Measurements from ENCODE around the gene DMBX1.

Gene DMBX1

DNA sequence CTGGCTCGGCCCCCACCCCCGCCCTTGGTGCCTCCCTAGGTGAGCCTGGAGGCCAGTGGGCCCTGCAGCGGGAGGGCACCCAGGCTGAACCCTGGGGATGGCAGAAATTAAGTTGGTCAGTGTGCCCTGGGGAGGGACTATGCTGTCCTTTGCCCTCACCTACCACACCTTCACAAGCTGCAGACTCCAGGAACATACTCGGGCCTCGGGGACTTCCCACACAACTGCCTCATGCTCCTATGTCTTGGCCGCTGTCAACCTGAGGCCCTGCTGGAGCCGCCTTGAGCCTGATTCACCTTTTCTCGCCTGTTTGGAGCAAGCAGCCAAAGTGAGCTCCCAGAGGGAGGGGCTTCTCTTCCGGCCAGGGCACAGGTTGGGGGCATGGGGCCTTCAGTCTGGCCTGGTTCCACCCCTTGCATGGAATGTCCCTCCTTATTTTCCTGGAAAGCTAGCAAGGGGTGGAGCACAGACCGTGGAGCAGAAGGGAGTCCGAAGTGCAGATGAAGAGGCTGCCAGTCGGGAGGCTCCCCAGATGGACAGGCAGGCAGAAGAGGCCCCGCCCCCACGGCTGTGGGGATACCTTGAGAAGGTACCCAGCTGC lies 37.2 kb downstream of the DMBX1 start:
- DNase-seq: no peak

DNA sequence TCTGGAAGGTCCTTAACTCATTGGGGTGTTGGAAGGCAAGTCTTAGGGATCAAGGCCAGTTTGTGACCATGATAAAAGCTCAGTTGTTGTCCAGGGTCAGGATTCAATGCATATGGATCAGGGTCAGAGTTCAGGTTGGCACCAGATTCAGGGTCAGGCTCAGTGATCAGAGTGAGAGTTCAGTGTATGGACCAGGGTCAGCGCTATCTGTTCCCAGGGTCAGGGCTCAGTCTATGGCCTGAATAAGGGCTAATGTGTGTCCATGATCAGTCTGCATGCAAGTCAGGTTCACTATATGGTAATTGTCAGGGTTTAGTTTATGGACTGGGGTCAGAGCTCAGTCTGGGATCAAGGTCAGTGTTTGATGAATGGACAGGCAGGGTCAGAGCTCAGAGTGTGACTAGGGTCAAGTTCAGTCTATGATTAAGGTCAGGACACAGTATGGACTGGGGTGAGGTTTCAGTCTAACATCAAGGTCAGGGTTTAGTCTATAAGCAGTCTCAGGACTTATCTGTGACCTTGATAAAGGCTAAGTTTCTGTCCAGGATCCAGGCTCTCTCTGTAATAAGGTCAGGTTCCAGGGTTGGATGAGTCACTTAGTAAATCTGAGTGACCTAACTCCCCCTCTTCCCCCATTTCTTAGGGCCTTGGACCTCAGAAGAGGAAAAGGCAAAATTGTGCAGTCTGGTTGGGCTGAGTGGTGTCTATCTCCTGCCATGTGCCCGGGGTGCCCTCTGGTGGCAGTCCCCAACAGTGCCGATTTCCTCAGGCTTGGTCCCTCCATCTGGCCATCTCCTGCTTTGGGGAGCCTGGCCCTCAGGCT lies 38.0 kb downstream of the DMBX1 start:
- DNase-seq: peak; percentile 86

DNA sequence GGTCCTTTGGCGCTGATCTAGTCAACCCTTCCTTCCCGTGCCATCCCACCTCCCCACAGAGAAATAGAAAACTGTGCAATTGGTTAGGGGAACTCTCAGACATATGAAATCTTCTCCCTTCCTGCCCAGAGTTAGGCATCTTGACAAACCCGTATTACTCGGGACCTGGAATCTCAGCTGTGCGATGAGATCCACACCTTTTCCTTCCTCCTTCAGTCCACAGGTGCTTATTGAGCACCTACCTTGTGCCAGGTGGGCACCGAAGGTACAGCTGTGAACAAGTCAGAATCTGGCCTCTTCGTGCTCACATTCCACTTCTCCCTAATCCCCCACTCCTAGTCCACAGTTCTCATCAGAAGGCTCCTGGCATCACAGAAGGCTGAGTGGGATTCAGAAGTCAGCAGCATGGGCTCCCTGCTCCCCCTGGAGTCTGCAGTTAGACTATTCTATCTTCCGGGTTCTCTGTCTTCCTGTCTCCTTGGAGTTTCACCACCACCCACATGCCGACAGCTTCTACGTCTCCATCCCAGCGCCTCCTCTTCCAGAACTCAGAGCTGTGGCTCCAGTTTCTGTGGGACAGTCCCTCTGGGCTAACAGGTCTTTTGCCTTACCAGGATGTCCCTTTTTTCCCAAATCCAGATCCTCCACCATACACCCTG lies 38.8 kb downstream of the DMBX1 start:
- DNase-seq: no peak

DNA sequence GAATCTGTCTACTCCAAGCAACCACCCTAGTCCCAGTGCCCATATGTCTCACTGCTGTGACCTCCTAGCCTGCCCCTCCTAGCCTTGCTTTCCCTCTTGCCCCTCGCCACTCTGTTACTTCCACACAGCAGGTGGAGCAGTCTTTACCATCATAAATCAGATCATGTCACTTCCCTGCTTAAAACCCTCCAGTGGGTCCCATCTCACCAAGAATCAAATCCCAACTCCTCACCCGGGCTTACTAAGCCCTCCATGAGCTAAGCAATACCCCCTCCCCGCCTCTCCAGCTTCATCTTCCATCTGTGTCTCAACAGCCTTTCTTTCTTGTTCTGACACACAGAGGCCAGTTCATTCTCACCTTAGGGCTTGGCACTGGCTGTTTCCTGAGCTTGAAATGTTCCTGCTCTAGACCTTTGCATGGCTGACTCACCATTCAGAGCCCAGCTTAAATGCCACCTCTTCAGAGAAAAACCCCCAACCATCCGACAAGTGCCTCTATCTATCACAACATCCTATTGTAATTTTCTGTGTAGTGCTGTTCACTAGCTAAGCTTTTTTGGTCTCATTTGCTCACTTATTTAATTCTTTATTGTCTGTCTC lies 39.5 kb downstream of the DMBX1 start:
- DNase-seq: no peak

DNA sequence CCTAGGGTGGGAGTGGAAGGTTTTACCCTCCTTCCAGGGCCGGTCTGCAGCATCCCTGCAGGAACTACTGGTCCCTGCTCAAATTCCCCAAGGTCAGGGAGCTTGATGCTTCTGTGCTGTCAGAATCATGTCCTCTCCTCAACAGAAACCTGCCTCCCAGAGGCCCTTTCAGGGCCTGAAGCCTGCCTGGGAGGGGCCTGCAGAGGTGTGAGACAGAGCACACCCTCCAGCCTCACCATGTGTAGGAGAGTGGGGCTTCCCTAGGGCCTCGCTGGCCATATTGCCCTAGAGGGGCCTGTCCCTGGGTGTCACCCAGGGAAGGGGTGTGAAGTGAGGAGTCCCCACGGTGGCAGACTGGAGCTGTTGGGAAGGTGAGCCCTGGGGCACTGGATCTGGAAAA lies 40.7 kb downstream of the DMBX1 start:
- DNase-seq: no peak

DNA sequence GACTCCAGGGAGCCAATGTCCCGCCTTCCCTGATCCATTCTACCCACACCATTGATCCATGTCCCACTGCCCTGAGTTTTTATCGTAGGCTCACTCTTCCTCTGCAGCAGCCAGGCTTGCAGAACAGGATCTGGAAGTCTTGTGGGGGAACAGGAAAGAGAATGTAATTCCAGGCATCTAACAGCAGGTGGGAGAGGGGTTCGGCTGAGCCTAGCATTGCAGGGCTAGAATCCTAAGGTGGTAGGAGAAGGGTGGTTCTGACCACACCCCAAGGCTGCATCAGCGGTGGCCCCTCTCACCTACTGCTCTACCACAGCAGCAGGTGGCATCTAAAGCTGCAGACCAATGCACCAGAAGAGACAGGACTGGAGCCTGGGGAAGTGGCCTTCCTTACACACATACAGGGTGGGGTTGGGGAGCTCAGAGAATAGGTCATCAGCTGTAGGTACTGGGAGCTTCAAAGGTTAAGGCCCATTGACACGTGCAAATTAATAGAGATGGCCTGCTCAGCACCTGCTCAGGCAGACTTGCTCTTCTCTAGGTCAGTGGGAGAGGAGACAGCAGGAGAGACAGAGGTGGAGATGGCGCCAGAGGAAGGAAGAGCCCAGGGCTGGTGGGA lies 41.3 kb downstream of the DMBX1 start:
- DNase-seq: peak; percentile 78

DNA sequence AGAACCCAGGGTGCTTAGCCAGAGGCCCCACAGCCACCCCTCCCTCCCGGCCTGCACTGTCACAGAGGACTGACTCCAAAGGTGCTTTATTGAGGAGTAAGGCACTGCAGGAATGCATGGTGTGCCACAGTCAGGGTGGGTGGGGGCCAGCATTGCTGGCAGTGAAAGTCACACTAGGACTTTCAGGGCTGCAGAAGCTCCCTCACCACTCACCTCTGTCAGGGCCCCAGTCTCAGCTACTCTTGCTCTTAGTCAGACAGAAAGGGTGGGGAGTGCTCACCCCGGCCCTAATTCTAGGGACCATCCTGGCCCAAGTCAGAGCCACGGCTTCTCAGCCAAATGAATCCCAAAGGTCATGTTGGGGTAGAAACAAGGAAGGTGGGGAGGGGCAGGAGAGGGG lies 42.5 kb downstream of the DMBX1 start:
- no peak for DNase-seq

DNA sequence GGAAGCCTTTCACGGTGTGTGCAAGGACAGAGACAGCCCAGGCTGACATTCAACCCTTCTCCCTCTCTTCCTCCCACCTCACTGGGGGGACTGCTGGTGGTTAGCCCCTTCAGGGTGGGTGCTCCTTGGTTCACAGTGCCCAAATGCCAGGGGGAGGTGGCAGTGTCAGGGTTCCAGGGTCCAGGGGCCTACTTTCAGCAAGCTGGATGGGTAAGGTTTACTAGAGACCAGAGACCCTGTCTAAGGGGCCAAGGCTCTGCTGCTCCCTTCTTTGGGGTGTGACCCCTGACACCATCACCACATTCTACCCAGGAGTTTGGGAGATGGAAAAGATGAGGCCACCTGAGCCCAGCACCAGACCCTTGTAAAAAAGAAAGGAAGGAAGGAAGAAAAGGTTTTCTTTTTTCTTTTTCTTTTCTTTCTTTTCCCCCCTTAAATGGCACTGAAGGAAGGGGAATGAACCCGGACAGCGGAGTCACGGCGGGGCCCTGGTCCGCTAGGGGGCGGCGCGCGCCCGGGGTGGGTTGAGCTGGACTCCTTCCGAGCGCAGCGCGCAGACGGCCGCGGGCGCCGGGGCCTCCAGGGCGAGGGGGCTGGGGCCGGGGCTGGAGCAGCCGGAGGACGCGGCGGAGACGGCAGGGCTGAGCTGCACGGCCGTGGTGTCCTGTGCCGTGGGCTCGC lies 43.0 kb downstream of the DMBX1 start:
- peak; percentile 80 for DNase-seq

DNA sequence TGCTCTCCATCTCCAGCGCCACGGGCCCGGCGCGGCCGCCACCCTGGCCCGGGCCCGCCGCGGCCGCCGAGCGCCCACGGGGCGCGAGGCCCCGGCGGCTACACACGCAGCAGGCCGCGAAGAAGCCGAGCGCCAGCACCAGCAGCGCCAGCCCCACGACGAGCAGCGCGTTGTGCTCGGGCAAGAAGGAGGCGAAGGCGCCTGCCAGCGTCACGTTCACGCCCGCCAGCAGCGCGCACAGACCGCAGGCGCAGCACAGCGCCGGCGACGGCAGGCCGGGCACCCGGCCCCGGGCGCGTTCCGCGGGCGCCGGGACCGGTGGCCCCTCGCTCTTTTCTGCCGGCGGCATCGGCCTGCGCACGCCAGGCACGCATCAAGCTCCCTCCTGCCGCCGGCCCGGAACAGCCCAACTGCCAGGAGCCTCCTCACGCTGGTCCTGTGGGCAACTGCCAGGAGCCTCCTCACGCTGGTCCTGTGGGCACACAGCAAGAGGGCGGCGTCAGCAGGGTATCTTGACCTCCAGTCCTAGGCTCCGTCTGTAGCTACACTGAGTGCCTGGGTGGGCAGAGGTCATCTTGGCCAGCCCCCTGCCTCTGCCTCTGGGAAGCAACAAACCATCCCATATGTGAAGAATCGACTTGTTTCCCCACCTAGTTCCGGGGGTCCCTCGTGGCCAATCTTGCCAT lies 43.7 kb downstream of the DMBX1 start:
- DNase-seq: no peak

DNA sequence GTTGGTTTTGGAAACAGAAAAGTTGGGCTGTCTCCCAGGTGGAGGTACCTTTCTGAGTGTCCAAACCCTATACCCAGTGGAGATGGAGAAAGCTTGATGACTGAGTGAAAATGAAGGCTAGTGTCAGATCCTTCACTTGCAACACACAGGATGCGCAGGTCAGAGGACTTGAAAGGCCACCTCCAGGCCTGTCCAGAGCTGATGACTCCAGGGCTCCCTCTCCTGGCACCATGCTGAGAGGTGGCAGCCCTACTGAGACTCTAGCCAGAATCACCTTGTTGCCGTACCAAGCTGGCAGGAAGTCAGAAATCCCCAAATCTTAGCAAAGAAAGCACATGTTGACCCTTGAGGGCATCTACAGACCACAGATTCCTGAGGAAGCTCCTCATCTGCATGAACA lies 45.4 kb downstream of the DMBX1 start:
- peak; percentile 87 for DNase-seq

DNA sequence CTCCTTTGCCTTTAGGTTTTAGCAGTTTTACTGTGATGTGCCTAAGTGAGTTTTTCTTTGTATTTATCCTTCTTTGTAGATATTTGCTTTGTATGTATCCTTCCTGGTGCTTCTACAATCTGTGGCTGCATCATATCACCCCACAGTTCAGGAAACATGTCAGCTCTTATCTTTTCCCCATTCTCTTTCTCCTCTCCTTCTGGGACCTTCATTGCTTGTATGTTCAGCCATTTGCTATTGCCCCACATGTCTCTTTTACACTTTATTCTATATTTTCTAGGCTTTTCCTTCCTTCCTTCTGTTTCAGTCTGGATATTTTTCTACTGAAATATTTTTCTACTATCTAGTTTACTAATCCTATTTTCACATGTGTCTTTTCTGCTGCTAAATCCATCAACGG lies 46.9 kb downstream of the DMBX1 start:
- DNase-seq: no peak

DNA sequence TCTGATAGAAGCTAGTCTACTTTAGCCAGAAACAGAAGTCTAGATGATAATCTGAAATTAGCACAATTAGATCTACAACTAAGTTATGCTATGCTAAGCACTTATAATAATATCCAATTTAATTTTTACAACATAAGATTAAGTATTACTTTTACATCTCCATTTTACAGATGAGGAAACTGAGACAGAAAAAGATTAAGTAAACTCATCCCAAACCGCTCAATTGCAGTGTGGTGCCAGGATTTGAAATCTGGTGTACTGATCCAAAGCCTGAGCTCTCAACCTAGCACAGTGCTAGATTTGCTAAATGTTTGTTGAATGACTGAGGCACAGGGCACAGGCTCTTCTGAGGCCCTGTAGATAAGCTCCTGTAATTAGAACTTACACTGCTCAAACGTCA lies 48.0 kb downstream of the DMBX1 start:
- no peak for DNase-seq

DNA sequence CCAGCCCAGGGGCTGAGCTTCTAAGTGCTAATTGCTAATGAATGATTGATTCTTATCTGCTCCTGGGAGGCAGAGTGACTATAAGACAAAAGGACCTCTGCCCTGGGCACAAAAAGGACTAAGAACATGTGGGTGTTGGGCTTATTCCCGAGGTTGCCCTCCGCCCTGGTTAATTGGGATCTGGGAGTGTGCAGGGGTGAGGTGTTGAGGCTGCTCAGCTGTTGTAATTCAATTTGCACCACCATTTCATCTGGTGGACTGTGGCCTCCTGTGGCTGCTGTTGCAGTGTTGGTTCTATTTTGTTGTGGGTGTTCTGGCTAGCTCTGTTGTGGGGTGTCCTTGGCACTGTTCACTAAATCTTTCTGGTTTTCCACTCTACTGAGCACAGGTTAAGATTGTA lies 48.5 kb downstream of the DMBX1 start:
- DNase-seq: no peak

Data from islet precursor cell (in vitro differentiated cells).